Skeletal muscle tissue (tissue), 4 donors: ENCODE data around the gene VCX. TPM values are rescaled to one million over a fixed set of nuclear protein-coding genes. Genes with fewer than 3 reads are reported as not detected.

Experiments
- H3K27ac ChIP-seq: one replicate; pipeline ENCODE4 v1.7.0; 2013; ENCODE audit warnings: mild to moderate bottlenecking, low read depth, low read length, inconsistent platforms
- H3K27me3 ChIP-seq, 3 donors: one replicate each; pipeline ENCODE4 v1.7.0; 2013; ENCODE audit warnings: low read length in 3 of 3; ENCODE audit not compliant: control insufficient read depth in 3 of 3, insufficient read depth in 3 of 3
- H3K36me3 ChIP-seq, 3 donors: one replicate each; pipeline ENCODE4 v1.7.0; 2013; ENCODE audit warnings: low read length in 3 of 3; ENCODE audit not compliant: control insufficient read depth in 3 of 3, insufficient read depth in 3 of 3
- H3K4me1 ChIP-seq, 3 donors: one replicate each; pipeline ENCODE4 v1.7.0; 2013; ENCODE audit warnings: low read length in 3 of 3, mild to moderate bottlenecking in 3 of 3; ENCODE audit not compliant: control insufficient read depth in 3 of 3, insufficient read depth in 3 of 3
- H3K4me3 ChIP-seq, 3 donors: one replicate each; pipeline ENCODE4 v1.7.0; 2013; ENCODE audit warnings: low read length in 3 of 3
- H3K9ac ChIP-seq, 3 donors: one replicate each; pipeline ENCODE4 v1.7.0; 2013; ENCODE audit warnings: low read length in 3 of 3, mild to moderate bottlenecking in 3 of 3, moderate library complexity in 2 of 3, low read depth in 1 of 3
- H3K9me3 ChIP-seq, 3 donors: one replicate each; pipeline ENCODE4 v1.7.0; 2013; ENCODE audit warnings: low read length in 3 of 3; ENCODE audit not compliant: control insufficient read depth in 3 of 3
- total RNA-seq: library from RNA; depleted of rRNA; stranded (reverse); fragments of >200 nt; gene quantifications from one replicate; pipeline ENCODE4 v1.2.3, GENCODE V29; 2014
- donor health status: Osteomylitis.

The VCX gene
- total RNA-seq, 1 donor from 2014 or later: not detected

DNA sequence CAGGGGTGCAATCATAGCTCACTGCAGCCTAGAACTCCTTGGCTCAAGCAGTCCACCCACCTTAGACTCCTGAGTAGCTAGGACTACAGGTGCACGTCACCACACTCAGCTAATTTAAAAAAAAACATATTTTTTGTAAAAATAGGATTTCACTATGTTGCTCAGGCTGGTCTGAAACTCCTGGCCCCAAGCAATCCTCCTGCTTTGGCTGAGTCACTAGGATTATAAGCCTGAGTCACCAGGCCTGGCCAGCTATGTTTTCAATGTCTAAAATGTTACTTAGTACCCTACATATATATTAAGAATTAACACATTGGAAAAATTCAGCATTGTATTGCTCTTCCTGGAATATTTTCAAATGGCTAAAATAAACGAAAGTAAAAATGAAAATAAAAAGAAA, 46.7 kb downstream of the VCX start:
- H3K9me3 ChIP-seq: no peaks in the 10 kb centered on the region
- no peak overlapping the region for H3K27ac ChIP-seq
- H3K36me3 ChIP-seq: no peaks in the 10 kb centered on the region
- H3K4me1 ChIP-seq: no peaks in the 10 kb centered on the region
- no peaks in the 10 kb centered on the region for H3K27me3 ChIP-seq
- H3K9ac ChIP-seq: no peak overlapping the region
- no peak overlapping the region for H3K4me3 ChIP-seq

DNA sequence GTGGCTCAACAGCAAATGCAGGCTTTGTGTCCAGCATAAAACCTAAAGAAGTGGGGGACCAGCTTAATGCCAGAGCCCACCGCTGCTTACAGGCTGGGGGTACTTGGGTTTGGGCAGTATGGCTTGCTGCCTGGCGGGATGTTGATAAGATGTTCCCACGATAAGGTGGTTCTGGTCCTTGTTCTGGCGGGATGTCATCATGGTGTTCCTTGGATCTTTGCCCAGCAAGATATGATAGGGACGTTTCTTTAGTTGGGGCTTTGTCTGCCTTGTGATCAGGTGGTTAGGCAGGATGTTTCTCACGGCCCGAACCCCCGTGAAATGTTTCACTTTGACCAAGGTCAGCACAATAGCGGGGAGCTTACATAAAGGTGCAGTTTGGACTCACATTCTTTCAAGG, 49.0 kb downstream of the VCX start:
- Histone ChIP-seq H3K27ac (no peak overlapping the region), H3K36me3 (no peaks in the 10 kb centered on the region), H3K9me3 (no peaks in the 10 kb centered on the region), H3K9ac (no peak overlapping the region), H3K4me1 (no peaks in the 10 kb centered on the region), H3K4me3 (no peak overlapping the region), H3K27me3 (no peaks in the 10 kb centered on the region)

Other genes with a start within 250 kb of the VCX start
- gene PNPLA4, start 84.2 kb downstream of the VCX start, total RNA-seq: 13.6 TPM